Upper lobe of right lung (tissue), 1 donor: Measurements from ENCODE around the gene E2F8. TPM values are rescaled to one million over a fixed set of nuclear protein-coding genes. Genes with fewer than 3 reads are reported as not detected.
A peak's percentile ranks its signal among the peaks of the same experiment; 100 is the strongest.

ENCODE experiments used
- ATAC-seq: fragments of 200-7000 bp; cut with Tn5 transposase; one replicate; pipeline ENCODE4 v1.9.1; 2020; ENCODE audit warnings: mild to moderate bottlenecking, moderate library complexity
- DNase-seq: peaks from one replicate; pipeline ENCODE4 v3.0.0-alpha.2; 2020
- H3K27ac ChIP-seq: fragments of 200-600 bp; one replicate; pipeline ENCODE4 v1.8.0; 2022
- H3K27me3 ChIP-seq: fragments of 200-600 bp; one replicate; pipeline ENCODE4 v1.8.0; 2022; ENCODE audit warnings: mild to moderate bottlenecking
- H3K36me3 ChIP-seq: fragments of 200-600 bp; one replicate; pipeline ENCODE4 v1.8.0; 2022
- H3K4me1 ChIP-seq: fragments of 200-600 bp; one replicate; pipeline ENCODE4 v1.8.0; 2022
- H3K4me3 ChIP-seq: fragments of 200-600 bp; one replicate; pipeline ENCODE4 v1.8.0; 2022; ENCODE audit warnings: mild to moderate bottlenecking
- H3K9me3 ChIP-seq: fragments of 200-600 bp; one replicate; pipeline ENCODE4 v1.8.0; 2022
- intact Hi-C: fragments of 100-400 bp; cut with DNase I; formaldehyde crosslinking; loops from one replicate; pipeline ENCODE4 v1.11.0; 2022
- total RNA-seq: library from RNA; stranded (reverse); fragmentation: NEBNext Ultra II Directional; extraction: Animal tissue kit (Norgen Biotek cat#: 25700); gene quantifications from one replicate; pipeline ENCODE4 v1.2.1, GENCODE V29; 2021
- TF ChIP-seq, protein P1 (sequence below): fragments of 200-600 bp; IDR thresholded peaks from one replicate; pipeline ENCODE4 v1.8.0; 2022; ENCODE audit warnings: antibody characterized with exemption
- donor health status: DM: no; HTN: yes; CAD: no; lungs with severe emphysema.

The E2F8 gene
- total RNA-seq, 1 donor from 2014 or later, result 0.38 TPM

DNA sequence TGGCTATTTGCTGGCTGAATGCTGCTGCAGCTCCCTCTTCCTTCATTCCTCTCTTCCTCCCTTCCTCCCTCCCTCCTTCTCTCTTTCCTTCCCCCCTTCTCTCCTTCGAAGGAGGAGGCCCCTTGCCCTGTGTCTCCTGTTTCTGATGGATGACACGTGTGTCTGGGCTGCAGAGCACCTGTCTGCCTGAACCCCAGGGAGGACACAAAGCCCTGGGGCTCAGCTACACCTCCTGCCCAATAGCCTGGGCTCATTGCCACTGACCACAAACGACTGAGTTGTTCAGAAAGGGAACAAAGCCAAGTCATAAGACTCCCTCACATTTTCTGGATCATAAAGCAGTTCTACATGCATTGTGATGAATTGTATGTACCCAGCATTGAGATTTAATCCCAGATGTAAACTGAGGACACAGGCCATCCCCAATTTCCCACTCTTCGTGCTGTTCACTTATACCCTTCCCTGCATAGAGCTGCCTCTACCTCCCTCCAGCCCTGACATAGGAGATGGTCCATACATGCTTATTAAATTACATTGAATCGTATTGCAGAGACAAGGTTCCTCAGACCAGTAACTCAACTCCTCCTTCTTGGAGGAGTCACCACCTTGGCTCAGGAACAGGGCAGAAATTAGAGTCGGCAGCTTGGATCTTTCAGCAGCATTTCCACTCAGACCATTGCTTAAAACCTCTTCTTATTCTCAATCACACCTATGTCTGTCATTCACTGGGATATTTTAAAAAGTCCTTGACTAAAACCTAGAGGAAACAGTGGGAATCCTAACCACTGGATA, 40.1 kb downstream of the E2F8 start:
- DNase-seq, result no peak

DNA sequence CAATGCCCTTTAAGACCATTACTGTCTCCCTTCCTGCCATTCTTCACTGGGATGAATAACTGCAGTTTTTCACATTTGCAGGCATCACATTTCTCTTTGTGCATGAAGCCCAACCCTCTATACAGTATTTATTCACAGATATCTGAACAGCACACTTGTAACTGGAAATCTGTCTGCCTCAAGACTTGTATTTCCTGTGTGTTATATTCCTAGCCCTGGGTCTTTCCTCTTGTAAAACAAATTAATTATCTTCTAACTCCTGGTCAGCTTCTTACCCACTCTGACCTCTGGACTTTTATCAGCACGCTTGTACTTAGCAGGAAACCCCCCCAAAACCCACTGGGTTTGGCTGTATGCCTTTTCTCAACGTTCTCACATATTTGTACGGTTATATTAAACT, 41.0 kb downstream of the E2F8 start:
- Histone ChIP-seq H3K9me3 (no peaks in the 10 kb centered on the region), H3K4me1 (peaks cover 6% of the 10 kb centered on the region), H3K27me3 (no peaks in the 10 kb centered on the region), H3K4me3 (no peak overlapping the region), H3K27ac (no peak overlapping the region), H3K36me3 (no peaks in the 10 kb centered on the region)
- no peak for DNase-seq
- TF ChIP-seq, protein P1, sequence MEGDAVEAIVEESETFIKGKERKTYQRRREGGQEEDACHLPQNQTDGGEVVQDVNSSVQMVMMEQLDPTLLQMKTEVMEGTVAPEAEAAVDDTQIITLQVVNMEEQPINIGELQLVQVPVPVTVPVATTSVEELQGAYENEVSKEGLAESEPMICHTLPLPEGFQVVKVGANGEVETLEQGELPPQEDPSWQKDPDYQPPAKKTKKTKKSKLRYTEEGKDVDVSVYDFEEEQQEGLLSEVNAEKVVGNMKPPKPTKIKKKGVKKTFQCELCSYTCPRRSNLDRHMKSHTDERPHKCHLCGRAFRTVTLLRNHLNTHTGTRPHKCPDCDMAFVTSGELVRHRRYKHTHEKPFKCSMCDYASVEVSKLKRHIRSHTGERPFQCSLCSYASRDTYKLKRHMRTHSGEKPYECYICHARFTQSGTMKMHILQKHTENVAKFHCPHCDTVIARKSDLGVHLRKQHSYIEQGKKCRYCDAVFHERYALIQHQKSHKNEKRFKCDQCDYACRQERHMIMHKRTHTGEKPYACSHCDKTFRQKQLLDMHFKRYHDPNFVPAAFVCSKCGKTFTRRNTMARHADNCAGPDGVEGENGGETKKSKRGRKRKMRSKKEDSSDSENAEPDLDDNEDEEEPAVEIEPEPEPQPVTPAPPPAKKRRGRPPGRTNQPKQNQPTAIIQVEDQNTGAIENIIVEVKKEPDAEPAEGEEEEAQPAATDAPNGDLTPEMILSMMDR, result no peak
- intact Hi-C loops, result no loop called here
- no peak for ATAC-seq

More for the DNA sequence above, 40.1 kb downstream of the E2F8 start:
- ATAC-seq, result peak; percentile 63
- H3K27ac ChIP-seq, result no peak overlapping the region
- no peaks in the 10 kb centered on the region for H3K36me3 ChIP-seq
- TF ChIP-seq, protein P1, result no peak
- H3K27me3 ChIP-seq, result no peaks in the 10 kb centered on the region
- no peaks in the 10 kb centered on the region for H3K9me3 ChIP-seq
- H3K4me3 ChIP-seq, result no peak overlapping the region
- H3K4me1 ChIP-seq, result peaks cover 6% of the 10 kb centered on the region
- intact Hi-C loops, result no loop called here

DNA sequence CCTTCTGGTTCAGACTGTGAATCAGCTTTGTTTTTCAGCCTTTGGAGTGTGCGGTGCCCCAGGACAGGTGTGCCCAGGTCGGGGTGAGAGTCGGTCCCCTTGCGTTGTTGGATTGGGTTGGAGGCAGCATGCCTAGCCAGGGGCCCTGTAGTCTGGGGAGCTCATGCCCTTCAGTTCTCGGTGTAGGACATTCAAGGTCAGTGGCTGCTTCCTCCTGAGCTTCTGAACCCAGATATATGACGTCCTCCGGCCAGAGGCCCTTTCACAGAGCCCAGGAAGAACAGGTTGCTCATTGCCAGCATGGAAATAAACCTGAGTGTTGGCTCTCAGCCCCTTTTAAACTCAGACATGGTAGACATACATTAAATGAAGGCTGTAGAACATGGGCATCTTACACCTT, 41.7 kb downstream of the E2F8 start:
- Histone ChIP-seq H3K4me1 (peaks cover 6% of the 10 kb centered on the region), H3K4me3 (no peak overlapping the region), H3K9me3 (no peaks in the 10 kb centered on the region), H3K27ac (no peak overlapping the region), H3K36me3 (no peaks in the 10 kb centered on the region), H3K27me3 (no peaks in the 10 kb centered on the region)
- DNase-seq (no peak), ATAC-seq (no peak)
- intact Hi-C loops, result no loop called here
- TF ChIP-seq, protein P1, result no peak

DNA sequence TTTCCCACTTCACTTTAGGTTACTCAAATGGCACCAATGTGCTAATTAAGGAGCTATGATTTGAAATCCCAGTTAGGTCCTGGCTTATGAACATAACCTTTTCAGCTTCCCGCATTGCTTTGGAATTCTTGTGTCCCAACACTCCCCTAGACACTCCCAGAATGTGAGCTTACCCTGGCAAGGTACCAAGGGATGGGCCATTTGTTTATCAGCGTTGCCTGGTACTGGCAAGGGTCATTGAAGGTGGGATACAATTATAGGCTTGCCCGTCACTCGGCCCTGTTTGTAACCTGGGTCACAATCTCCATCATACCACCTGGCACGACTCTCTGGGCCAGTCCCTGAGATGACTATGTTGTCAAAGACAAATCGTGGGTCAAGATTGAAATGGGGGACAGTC, 44.3 kb downstream of the E2F8 start:
- TF ChIP-seq, protein P1, result no peak
- H3K4me3 ChIP-seq, result no peak overlapping the region
- no peaks in the 10 kb centered on the region for H3K9me3 ChIP-seq
- ATAC-seq, result no peak
- no peak for DNase-seq
- H3K27ac ChIP-seq, result no peak overlapping the region
- peaks cover 6% of the 10 kb centered on the region for H3K4me1 ChIP-seq
- intact Hi-C loops, result no loop called here
- H3K27me3 ChIP-seq, result no peaks in the 10 kb centered on the region
- no peaks in the 10 kb centered on the region for H3K36me3 ChIP-seq

DNA sequence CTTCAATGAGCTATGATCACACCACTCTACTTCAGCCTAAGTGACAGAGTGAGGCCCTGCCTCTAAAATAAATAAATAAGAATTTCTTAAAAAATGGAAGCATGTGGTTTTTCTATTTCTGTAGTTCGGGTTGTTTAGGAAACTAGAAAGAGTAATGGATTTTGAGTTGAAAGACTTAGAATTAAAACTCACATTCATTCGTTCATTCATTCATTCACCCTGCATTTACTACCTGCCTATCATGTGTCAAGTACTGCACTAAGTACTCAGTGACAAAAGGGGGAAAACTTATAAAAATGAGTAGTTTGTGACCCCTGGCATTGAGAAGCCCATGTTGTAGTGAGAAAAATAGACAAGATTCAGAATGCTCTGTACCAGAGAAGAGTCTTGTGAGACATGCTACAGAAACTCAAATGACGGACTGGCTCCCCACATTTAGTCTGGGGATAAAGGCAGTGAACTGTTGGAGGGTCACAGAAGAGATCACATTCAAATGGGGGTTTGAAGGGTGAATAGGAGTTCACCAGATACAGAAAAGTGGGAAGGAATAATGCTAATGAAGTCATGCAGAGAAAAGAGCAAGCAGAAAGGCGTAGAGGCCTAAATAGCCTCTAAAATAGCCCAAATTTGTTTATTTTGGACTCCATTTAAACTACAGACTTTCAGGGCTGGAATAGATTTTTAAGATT, 46.0 kb downstream of the E2F8 start:
- no peak for ATAC-seq
- no peaks in the 10 kb centered on the region for H3K9me3 ChIP-seq
- intact Hi-C loops, result no loop called here
- no peak for DNase-seq
- TF ChIP-seq, protein P1, result no peak
- no peaks in the 10 kb centered on the region for H3K4me1 ChIP-seq
- H3K27ac ChIP-seq, result no peak overlapping the region
- no peaks in the 10 kb centered on the region for H3K27me3 ChIP-seq
- H3K4me3 ChIP-seq, result no peak overlapping the region
- H3K36me3 ChIP-seq, result no peaks in the 10 kb centered on the region
